Left forelimb (tissue), 1 donor: Measurements from ENCODE around the gene ALKBH3.

Experiments
- DNase-seq: peaks from one replicate; pipeline ENCODE4 v3.0.0-alpha.2; 2018; ENCODE audit warnings: low spot score

The ALKBH3 gene

DNA sequence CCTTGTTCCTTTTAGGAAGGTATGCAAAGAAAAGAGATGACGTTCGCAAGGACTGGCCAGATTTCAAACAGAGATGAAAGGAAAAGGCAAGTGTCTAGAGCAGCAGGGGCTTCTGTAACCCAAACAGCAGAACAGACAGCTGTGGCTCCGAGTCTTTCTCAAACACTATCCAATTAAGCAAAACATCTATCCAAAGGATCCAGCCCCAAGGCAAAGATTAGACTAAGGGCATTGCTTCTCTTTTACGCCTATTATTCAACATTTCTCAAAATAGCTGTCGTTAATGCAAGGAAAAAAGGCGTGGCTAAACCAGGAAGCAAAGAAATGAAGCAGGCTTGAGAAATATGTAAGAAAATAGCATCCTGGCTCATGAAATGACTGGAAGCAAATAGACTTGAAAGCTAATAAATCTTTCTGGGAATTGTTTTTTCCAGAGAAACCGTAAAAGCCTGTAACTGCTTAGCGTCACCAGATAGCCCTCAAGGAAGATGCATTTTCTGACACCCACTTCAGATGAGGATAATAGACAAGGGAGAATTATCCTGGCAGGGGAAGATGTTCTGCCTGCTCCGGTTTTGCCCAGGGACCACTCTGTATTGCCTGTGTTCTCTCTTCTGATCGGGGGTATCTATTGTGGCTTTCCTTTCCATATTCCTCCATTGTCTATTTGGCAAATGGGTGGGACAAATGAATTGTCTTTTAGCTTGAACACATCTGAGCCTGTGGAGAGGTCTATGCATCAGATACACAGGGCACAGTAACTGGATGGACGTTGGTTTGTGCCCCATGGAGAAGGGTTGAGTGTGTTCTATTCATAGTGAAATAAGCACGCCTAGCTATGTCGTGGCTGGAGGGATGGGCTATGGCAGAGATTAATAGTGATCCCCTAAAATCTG lies 82.0 kb downstream of the ALKBH3 start:
- DNase-seq: no peak

DNA sequence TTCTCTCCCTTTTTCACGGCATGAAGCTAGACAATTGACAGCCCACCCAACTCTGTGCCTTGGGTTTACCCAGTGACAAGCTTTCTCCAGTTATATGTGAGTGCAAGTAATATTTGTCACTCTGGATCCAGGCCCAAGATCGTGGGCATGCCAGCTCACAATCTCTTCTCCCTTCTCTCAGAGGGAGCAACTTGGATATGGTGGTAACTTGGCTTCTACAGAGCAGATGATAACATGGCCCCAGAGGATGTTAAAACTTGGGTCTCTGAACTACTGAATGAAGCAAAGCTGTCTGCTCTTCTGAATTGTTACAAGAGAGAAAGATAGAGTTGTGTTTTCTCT lies 82.6 kb downstream of the ALKBH3 start:
- no peak for DNase-seq

DNA sequence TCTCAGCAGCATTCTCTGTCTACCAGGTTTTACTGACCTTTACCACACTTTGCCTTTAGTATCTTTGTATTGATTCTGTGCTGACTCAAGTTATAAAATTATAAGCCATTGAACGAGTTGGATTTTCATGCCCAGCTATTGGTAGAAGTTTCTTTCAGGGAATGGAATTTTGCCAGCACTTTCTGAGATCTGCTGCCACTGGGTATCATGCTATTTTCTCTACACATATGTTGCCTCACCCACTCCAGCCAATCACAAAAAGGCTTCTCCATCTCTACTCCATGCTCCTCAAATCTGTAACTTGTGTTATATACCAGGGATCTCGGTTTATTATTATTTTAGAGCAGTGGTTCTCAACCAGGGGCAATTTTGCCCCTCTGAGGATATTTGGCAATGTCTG lies 87.0 kb downstream of the ALKBH3 start:
- no peak for DNase-seq

DNA sequence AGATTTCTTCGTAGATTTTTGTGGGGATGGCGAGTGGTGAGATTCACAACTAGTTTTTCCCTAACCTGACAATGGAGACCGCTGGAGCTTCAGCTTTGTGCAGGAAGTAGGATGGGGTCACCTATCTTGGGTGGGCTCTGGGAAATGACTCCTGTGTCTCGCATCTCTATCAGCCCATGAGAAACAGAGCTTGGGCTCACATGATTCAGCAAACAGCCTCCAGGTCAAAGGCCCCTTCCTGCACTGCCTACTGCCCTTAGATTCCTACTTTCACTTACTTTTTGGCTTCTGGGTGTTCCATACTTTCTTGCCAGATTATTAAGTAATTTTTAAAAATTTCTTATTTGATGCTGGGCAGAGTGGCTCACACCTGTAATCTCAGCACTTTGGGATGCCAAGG lies 88.1 kb downstream of the ALKBH3 start:
- no peak for DNase-seq

DNA sequence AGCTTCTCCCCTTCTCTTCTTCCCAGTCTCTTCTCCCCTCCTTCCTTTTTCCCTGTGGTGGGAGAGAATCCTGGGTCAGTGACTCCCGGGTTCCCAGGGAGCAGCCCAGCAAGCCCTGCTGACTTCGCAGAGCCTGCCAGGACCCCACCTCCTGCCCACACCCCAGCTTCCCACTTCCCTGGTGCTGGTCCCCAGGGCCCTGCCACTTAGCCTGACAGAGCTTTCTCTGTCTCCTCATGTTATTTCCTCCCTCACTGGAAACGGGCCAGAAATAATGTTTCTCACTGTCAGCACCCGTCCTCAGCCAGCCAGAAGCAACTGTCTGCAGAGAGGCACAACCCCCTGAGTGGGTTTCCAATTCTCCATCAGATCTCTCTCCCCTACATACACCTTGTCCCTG lies 88.9 kb downstream of the ALKBH3 start:
- DNase-seq: no peak
